Measurements from ENCODE around the gene CSF1R. TPM values are rescaled to one million over a fixed set of nuclear protein-coding genes. Genes with fewer than 3 reads are reported as not detected.

CSF1R gene
- total RNA-seq, 1 donor from 2014 or later, result 0.65 TPM

DNA sequence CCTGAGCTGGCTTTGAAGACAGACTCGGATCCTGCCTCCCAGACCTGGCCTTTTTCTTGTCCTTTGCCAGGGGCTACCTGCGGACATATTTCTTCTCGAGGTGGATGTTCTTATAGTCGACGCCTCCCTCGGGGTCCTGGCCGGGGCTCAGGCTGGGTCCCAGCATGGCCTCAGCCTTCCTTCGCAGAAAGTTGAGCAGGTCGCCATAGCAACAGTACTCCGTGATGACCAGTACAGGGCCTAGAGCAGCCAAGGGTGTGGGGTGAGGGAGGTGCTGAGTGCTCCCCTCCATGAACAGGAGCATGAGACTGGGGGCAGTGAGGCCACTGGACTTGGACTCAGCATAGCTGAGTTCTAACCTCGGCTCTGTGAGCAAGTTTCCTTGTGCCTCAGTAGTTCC lies 26.7 kb downstream of the CSF1R start:
- peaks cover 25% of the 10 kb centered on the region for H3K4me1 Mint-ChIP-seq (ENCODE audit: low read depth)
- TF ChIP-seq, protein P1, sequence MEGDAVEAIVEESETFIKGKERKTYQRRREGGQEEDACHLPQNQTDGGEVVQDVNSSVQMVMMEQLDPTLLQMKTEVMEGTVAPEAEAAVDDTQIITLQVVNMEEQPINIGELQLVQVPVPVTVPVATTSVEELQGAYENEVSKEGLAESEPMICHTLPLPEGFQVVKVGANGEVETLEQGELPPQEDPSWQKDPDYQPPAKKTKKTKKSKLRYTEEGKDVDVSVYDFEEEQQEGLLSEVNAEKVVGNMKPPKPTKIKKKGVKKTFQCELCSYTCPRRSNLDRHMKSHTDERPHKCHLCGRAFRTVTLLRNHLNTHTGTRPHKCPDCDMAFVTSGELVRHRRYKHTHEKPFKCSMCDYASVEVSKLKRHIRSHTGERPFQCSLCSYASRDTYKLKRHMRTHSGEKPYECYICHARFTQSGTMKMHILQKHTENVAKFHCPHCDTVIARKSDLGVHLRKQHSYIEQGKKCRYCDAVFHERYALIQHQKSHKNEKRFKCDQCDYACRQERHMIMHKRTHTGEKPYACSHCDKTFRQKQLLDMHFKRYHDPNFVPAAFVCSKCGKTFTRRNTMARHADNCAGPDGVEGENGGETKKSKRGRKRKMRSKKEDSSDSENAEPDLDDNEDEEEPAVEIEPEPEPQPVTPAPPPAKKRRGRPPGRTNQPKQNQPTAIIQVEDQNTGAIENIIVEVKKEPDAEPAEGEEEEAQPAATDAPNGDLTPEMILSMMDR (IDR thresholded peaks at IDR 0.05), result no peak
- no peak for DNase-seq (ENCODE audit: low spot score)

DNA sequence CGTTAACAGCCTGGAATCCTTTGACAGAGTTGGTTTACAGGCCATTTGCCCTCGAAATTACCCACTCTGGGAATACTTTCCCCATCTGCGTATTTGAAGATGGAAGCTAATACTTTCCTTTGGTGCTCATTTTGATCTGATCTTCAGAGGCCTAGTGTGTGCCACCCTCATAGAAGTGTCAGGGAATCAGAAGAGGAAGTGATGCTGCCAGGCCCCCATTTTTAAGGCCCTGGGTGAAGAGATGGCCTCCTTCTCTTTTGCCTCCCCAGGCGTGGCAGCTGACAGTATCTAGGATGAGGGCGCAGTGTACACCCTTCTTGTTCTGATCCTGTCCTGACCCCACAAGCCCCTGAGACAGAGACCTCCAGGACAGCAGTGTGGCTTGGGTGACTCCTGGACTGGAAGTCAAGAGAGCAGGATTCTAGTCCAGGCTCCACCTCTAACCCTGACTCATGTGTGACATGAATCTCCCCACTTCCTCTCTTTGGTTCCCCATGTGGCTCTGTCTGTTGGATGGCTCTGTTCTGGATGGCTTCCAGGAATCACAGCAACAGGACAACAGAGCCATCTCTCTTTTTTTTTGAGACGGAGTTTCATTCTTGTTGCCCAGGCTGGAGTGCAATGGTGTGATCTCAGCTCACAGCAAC lies 27.8 kb downstream of the CSF1R start:
- TF ChIP-seq, protein P1 (IDR thresholded peaks at IDR 0.05), result no peak
- DNase-seq (ENCODE audit: low spot score), result no peak
- no peaks in the 10 kb centered on the region for H3K27me3 Mint-ChIP-seq (ENCODE audit: low read depth)
- no peak overlapping the region for H3K4me3 Mint-ChIP-seq (ENCODE audit: unreplicated experiment)
- H3K27ac Mint-ChIP-seq (ENCODE audit: unreplicated experiment), result peak overlapping the region; percentile 68
- peaks cover 1% of the 10 kb centered on the region for H3K36me3 Mint-ChIP-seq (ENCODE audit: low read depth)
- H3K9me3 Mint-ChIP-seq (ENCODE audit: low read depth), result no peaks in the 10 kb centered on the region
- peaks cover 18% of the 10 kb centered on the region for H3K4me1 Mint-ChIP-seq (ENCODE audit: low read depth)

More for the DNA sequence above, 26.7 kb downstream of the CSF1R start:
- H3K36me3 Mint-ChIP-seq (ENCODE audit: low read depth), result peaks cover 1% of the 10 kb centered on the region
- H3K27me3 Mint-ChIP-seq (ENCODE audit: low read depth), result no peaks in the 10 kb centered on the region
- no peak overlapping the region for H3K27ac Mint-ChIP-seq (ENCODE audit: unreplicated experiment)
- no peaks in the 10 kb centered on the region for H3K9me3 Mint-ChIP-seq (ENCODE audit: low read depth)
- no peak overlapping the region for H3K4me3 Mint-ChIP-seq (ENCODE audit: unreplicated experiment)

DNA sequence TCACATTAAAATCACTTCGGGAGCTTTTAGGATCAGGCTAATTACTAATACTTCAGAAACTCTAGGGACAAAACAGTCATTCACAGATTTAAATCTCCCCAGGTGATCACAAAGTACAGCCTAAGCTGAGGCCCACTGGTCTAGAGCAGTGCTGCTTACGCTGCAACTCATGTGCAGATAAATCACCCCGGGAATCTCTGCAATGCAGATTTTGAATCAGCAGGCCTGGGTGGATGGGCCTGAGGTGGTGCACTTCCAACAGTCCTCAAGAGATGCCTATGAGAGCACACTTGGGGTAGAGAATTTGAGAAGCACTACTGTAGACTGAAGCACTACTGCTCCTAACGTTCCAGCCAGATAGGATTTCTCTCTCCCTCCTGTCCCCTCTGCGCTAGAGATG lies 28.4 kb downstream of the CSF1R start:
- Mint-ChIP-seq H3K36me3 (ENCODE audit: low read depth) (peaks cover 1% of the 10 kb centered on the region), H3K4me3 (ENCODE audit: unreplicated experiment) (no peak overlapping the region), H3K27ac (ENCODE audit: unreplicated experiment) (peak overlapping the region; percentile 23), H3K27me3 (ENCODE audit: low read depth) (no peaks in the 10 kb centered on the region), H3K9me3 (ENCODE audit: low read depth) (no peaks in the 10 kb centered on the region), H3K4me1 (ENCODE audit: low read depth) (peaks cover 24% of the 10 kb centered on the region)
- TF ChIP-seq, protein P1 (IDR thresholded peaks at IDR 0.05), result no peak
- DNase-seq (ENCODE audit: low spot score), result no peak

DNA sequence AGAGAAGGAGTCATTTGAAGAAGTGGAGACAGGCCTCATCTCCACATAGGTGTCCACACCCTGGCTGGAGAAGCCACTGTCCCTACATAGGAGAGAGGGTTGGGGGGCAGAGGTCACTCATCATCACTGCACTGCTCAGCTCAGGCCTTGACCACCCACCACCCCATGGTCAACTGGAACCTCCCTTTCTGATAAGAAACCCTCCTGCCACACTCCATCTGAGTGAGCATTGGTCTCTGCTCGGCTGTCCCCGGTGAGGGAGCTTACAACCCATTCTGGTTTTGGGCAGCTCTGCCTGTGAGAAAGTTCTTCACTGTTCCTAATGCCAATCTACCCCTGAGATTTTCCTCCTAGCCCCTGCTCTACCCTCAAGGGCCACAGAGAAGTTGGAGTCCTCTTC lies 28.8 kb downstream of the CSF1R start:
- no peaks in the 10 kb centered on the region for H3K27me3 Mint-ChIP-seq (ENCODE audit: low read depth)
- no peak for DNase-seq (ENCODE audit: low spot score)
- H3K4me3 Mint-ChIP-seq (ENCODE audit: unreplicated experiment), result no peak overlapping the region
- no peak overlapping the region for H3K27ac Mint-ChIP-seq (ENCODE audit: unreplicated experiment)
- no peaks in the 10 kb centered on the region for H3K9me3 Mint-ChIP-seq (ENCODE audit: low read depth)
- peaks cover 4% of the 10 kb centered on the region for H3K36me3 Mint-ChIP-seq (ENCODE audit: low read depth)
- TF ChIP-seq, protein P1 (IDR thresholded peaks at IDR 0.05), result no peak
- H3K4me1 Mint-ChIP-seq (ENCODE audit: low read depth), result peaks cover 29% of the 10 kb centered on the region

DNA sequence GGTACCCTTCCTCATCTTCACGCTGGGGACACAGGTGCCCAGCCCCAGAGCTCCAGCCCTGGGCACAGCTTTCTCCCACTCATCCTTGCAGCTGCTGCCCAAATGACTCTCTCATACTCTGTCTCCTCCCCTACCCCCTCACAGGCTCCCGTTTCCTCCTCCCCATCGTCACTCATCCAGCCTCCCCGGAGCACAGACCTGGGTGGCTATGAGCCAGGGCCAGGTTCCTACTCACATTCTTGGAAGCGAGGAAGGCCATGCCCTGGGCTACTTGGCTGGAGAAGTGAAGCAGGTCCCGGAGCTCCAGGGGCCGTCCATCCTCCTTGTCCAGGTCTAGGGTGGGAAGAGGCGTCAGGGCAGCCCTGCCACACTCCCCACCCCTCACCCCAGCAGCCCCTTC lies 29.3 kb downstream of the CSF1R start:
- TF ChIP-seq, protein P1 (IDR thresholded peaks at IDR 0.05), result no peak
- H3K27ac Mint-ChIP-seq (ENCODE audit: unreplicated experiment), result no peak overlapping the region
- no peaks in the 10 kb centered on the region for H3K27me3 Mint-ChIP-seq (ENCODE audit: low read depth)
- peaks cover 34% of the 10 kb centered on the region for H3K4me1 Mint-ChIP-seq (ENCODE audit: low read depth)
- no peaks in the 10 kb centered on the region for H3K9me3 Mint-ChIP-seq (ENCODE audit: low read depth)
- H3K4me3 Mint-ChIP-seq (ENCODE audit: unreplicated experiment), result no peak overlapping the region
- no peak for DNase-seq (ENCODE audit: low spot score)
- peaks cover 7% of the 10 kb centered on the region for H3K36me3 Mint-ChIP-seq (ENCODE audit: low read depth)
